IMR-90 (cell line): Measurements from ENCODE around the gene KRT72. TPM values are rescaled to one million over a fixed set of nuclear protein-coding genes. Genes with fewer than 3 reads are reported as not detected.

ENCODE experiments used
- CEBPB ChIP-seq: IDR thresholded peaks from 2 replicates; pipeline ENCODE4 v1.6.1; 2012; ENCODE audit warnings: low read depth, low read length, improper control_type of control experiment
- CHD1 ChIP-seq: IDR thresholded peaks from 2 replicates; pipeline ENCODE4 v1.6.1; 2012; ENCODE audit warnings: low read depth, low read length, improper control_type of control experiment
- FOS ChIP-seq: fragments of 150-350 bp; IDR thresholded peaks from 2 replicates; pipeline ENCODE4 v1.6.1; 2016; ENCODE audit warnings: low read depth, low read length
- MAZ ChIP-seq: IDR thresholded peaks from 2 replicates; pipeline ENCODE4 v1.6.1; 2012; ENCODE audit warnings: low read depth, mild to moderate bottlenecking, low read length, improper control_type of control experiment, moderate library complexity, borderline replicate concordance
- MXI1 ChIP-seq: IDR thresholded peaks from 2 replicates; pipeline ENCODE4 v1.6.1; 2012; ENCODE audit warnings: low read depth, mild to moderate bottlenecking, low read length, moderate library complexity, borderline replicate concordance
- NFE2L2 ChIP-seq: fragments of 150-350 bp; IDR thresholded peaks from 2 replicates; pipeline ENCODE4 v1.6.1; 2016; ENCODE audit warnings: low read depth, mild to moderate bottlenecking, low read length
- polyA plus RNA-seq, 3 experiments: library from polyadenylated mRNA; depleted of rRNA; stranded (reverse); fragments of >200 nt; gene quantifications; 2 replicates each; pipeline ENCODE4 v1.2.3, GENCODE V29; 2012; ENCODE audit warnings: low replicate concordance in 1 of 3
- total RNA-seq: library from RNA; depleted of rRNA; stranded (reverse); fragments of >200 nt; gene quantifications from 2 replicates; pipeline ENCODE4 v1.2.3, GENCODE V29; 2012
- TF ChIP-seq, protein P1 (sequence below): fragments of 150-350 bp; IDR thresholded peaks from 2 replicates; pipeline ENCODE4 v1.6.1; 2016; ENCODE audit warnings: low read depth, mild to moderate bottlenecking, low read length, moderate library complexity, borderline replicate concordance

Gene KRT72
- total and polyA plus RNA-seq, 2 of the 4 experiments (the other 2 are of a cell fraction): not detected

DNA sequence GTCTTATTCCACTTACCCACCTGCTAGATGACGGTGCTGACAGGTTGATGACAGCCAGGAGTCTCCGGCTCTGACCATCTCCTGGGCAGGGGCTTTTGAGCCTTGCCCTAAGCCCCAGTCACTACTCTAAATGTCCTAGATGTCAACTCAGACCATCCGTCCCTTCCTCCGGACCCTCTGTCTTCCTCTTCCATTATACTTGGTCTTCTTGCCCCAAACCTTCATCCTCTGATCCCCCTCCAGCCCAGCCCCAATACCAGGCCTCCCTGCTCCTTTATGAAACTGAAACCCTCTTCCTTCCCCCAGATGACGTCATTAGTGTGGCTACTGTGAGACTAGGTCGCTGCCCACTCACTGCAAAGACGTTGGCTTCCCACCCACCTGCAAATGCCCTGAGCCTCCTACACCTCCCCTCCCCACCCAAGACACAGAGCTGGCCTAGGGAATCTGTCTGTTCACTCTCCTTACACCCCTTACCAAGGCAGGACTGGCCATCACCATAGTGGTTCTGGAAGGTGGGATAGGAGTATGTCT, 58.4 kb downstream of the KRT72 start (continued):
- TF ChIP-seq, protein P1, sequence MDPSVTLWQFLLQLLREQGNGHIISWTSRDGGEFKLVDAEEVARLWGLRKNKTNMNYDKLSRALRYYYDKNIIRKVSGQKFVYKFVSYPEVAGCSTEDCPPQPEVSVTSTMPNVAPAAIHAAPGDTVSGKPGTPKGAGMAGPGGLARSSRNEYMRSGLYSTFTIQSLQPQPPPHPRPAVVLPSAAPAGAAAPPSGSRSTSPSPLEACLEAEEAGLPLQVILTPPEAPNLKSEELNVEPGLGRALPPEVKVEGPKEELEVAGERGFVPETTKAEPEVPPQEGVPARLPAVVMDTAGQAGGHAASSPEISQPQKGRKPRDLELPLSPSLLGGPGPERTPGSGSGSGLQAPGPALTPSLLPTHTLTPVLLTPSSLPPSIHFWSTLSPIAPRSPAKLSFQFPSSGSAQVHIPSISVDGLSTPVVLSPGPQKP: no peak
- TF ChIP-seq NFE2L2 (no peak), CEBPB (no peak), FOS (no peak), CHD1 (no peak), MXI1 (no peak), MAZ (no peak)
